HepG2 (cell line): ENCODE measurements around the gene ZG16. TPM values are rescaled to one million over a fixed set of nuclear protein-coding genes. Genes with fewer than 3 reads are reported as not detected.

Source experiments
- ELF4 ChIP-seq: sonication (generic); formaldehyde crosslinking; IDR thresholded peaks from 2 replicates; pipeline ENCODE4 v1.5.0; 2020; ENCODE audit warnings: missing genetic modification reagents, mild to moderate bottlenecking, moderate library complexity, borderline replicate concordance
- HOXA3 ChIP-seq: sonication (generic); formaldehyde crosslinking; IDR thresholded peaks from 2 replicates; pipeline ENCODE4 v1.5.0; 2020; ENCODE audit warnings: missing genetic modification reagents
- KDM6A ChIP-seq: IDR thresholded peaks from 2 replicates; pipeline ENCODE4 v1.6.1; 2016; ENCODE audit warnings: low read depth
- MBNL3 ChIP-seq: fragments of 250-450 bp; sonication (Bioruptor Pico); conservative IDR thresholded peaks from 2 replicates; pipeline ENCODE4 v1.8.0; 2022; ENCODE audit warnings: mild to moderate bottlenecking, inconsistent platforms
- NCOR1 ChIP-seq: fragments of 200-600 bp; sonication (generic); IDR thresholded peaks from 2 replicates; pipeline ENCODE4 v1.7.0; 2017; ENCODE audit warnings: antibody characterized with exemption, low read length, borderline replicate concordance
- NFIB ChIP-seq: sonication (generic); formaldehyde crosslinking; IDR thresholded peaks from 2 replicates; pipeline ENCODE4 v1.9.0; 2021; ENCODE audit warnings: missing genetic modification reagents, mild to moderate bottlenecking, borderline replicate concordance
- NR2F2 ChIP-seq: IDR thresholded peaks from 2 replicates; pipeline ENCODE4 v1.6.1; 2012; ENCODE audit warnings: low read depth, inconsistent platforms, borderline replicate concordance
- RBM22 ChIP-seq: fragments of 200-400 bp; formaldehyde crosslinking; optimal IDR thresholded peaks from 2 replicates; pipeline ENCODE3; 2017; ENCODE audit warnings: mild to moderate bottlenecking, low read length, moderate library complexity
- REPIN1 ChIP-seq: sonication (generic); formaldehyde crosslinking; IDR thresholded peaks from 2 replicates; pipeline ENCODE4 v1.8.0; 2022; ENCODE audit warnings: missing genetic modification reagents, low read depth, mild to moderate bottlenecking, borderline replicate concordance
- SP1 ChIP-seq, 2 experiments: fragments of 450-650 bp in 1 of 2; sonication (generic) in 1 of 2; formaldehyde crosslinking in 1 of 2; IDR thresholded peaks; 2 replicates each; pipeline versions ENCODE4 v1.4.0 to v1.6.1; 2016 to 2020; ENCODE audit warnings: missing genetic modification reagents in 1 of 2
- YY1 ChIP-seq: IDR thresholded peaks from 2 replicates; pipeline ENCODE4 v1.6.1; 2011; ENCODE audit warnings: low read length, low read depth, moderate library complexity, mild to moderate bottlenecking; ENCODE audit not compliant: insufficient read depth, insufficient replicate concordance
- ZMYM3 ChIP-seq: sonication (generic); formaldehyde crosslinking; IDR thresholded peaks from 2 replicates; pipeline ENCODE4 v1.5.1; 2020; ENCODE audit warnings: mild to moderate bottlenecking, missing genetic modification reagents
- ZNF235 ChIP-seq: sonication (generic); formaldehyde crosslinking; IDR thresholded peaks from 2 replicates; pipeline ENCODE4 v1.8.1; 2023; ENCODE audit warnings: mild to moderate bottlenecking, missing genetic modification reagents, borderline replicate concordance
- ZNF503 ChIP-seq: sonication (generic); formaldehyde crosslinking; IDR thresholded peaks from 2 replicates; pipeline ENCODE4 v1.4.0; 2020; ENCODE audit warnings: missing genetic modification reagents
- ZNF564 ChIP-seq: sonication (generic); formaldehyde crosslinking; IDR thresholded peaks from 2 replicates; pipeline ENCODE4 v1.8.1; 2023; ENCODE audit warnings: mild to moderate bottlenecking, missing genetic modification reagents
- ZNF674 ChIP-seq: sonication (generic); formaldehyde crosslinking; IDR thresholded peaks from 2 replicates; pipeline ENCODE4 v1.5.0; 2020; ENCODE audit warnings: low read depth, mild to moderate bottlenecking, missing genetic modification reagents
- ZNF678 ChIP-seq: sonication (generic); formaldehyde crosslinking; IDR thresholded peaks from 2 replicates; pipeline ENCODE4 v1.4.0; 2020; ENCODE audit warnings: mild to moderate bottlenecking, missing genetic modification reagents
- ZNF773 ChIP-seq: sonication (generic); formaldehyde crosslinking; IDR thresholded peaks from 2 replicates; pipeline ENCODE4 v1.4.0; 2020; ENCODE audit warnings: missing genetic modification reagents, borderline replicate concordance
- ZNF782 ChIP-seq: sonication (generic); formaldehyde crosslinking; IDR thresholded peaks from 2 replicates; pipeline ENCODE4 v1.4.0; 2020; ENCODE audit warnings: missing genetic modification reagents, mild to moderate bottlenecking, borderline replicate concordance
- polyA plus RNA-seq, 8 experiments: library from polyadenylated mRNA; depleted of rRNA in 3 of 8; stranded (reverse) in 7 of 8; unstranded in 1 of 8; fragments of >200 nt; fragmentation: Illumina TruSeq in 4 of 8; extraction: Trizol in 4 of 8; gene quantifications; 2 replicates each; pipeline versions ENCODE4 v1.2.1 to v1.2.3, GENCODE V29; 2011 to 2016; ENCODE audit warnings: low read depth in 4 of 8, missing spikeins in 1 of 8, mixed read lengths in 1 of 8; ENCODE audit not compliant: insufficient read depth in 1 of 8
- total RNA-seq, 5 experiments: library from RNA; depleted of rRNA; stranded (reverse); fragments of >200 nt; fragmentation: Illumina TruSeq; extraction: Trizol; gene quantifications; 2 replicates each; pipeline ENCODE4 v1.2.3, GENCODE V29; 2016; ENCODE audit warnings: low read depth in 1 of 5
- TF ChIP-seq, protein P1 (sequence below): sonication (generic); formaldehyde crosslinking; IDR thresholded peaks from 2 replicates; pipeline ENCODE4 v1.8.1; 2023; ENCODE audit warnings: missing genetic modification reagents, inconsistent platforms, borderline replicate concordance
- TF ChIP-seq, protein P2 (sequence below): sonication (generic); formaldehyde crosslinking; IDR thresholded peaks from 2 replicates; pipeline ENCODE4 v1.4.0; 2020; ENCODE audit warnings: mild to moderate bottlenecking, low read depth, missing genetic modification reagents

The ZG16 gene
- total and polyA plus RNA-seq, 2 of the 13 experiments (the other 11 are each of a cell fraction or from before 2014, with no cell fraction given): 0.04 to 0.07 TPM

DNA sequence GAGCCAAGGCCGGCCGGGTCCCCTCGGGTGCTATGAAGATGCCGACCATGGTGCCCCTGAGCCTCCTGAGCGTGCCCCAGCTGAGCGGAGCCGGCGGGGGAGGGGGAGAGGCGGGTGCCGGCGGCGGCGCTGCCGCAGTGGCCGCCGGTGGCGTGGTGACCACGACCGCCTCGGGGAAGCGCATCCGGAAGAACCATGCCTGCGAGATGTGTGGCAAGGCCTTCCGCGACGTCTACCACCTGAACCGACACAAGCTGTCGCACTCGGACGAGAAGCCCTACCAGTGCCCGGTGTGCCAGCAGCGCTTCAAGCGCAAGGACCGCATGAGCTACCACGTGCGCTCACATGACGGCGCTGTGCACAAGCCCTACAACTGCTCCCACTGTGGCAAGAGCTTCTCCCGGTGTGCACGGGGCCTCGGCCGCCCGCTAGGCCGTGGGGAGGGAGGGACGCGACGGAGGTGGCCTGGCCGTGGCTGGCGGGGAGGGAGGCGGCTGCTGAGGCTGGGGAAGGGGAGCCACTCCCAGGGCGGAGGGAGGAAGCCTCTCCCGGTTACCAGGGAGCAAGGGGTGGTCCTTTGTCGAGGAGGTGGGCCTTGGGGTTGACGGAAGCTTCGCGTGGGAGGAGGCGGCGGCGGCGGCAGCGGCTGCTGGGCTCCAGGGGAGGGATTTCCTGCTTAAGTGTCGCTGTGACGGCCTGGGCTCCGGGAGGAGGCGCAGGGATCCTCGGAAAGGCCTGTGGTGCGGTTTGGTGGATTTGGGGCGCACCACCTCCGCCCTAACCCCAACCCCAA is 29.6 kb downstream of the ZG16 start (continued):
- TF ChIP-seq ZNF678 (peak; percentile 99), SP1 (IDR thresholded peaks at IDR 0.05) (no peak), SP1 (CRISPR knock-in tag; IDR thresholded peaks at IDR 0.05) (peak; percentile 23; the same call in 1 of the 2 replicates), ZNF564 (peak; percentile 96), ZNF503 (CRISPR knock-in tag) (peak; percentile 81; the same call in 1 of the 2 replicates), MBNL3 (CRISPR knock-in tag) (no peak), ZNF235 (CRISPR knock-in tag) (peak; percentile 99; the same call in 1 of the 2 replicates), YY1 (peak; percentile 6), REPIN1 (CRISPR knock-in tag) (peak; percentile 98), RBM22 (peak; percentile 83), ZMYM3 (peak; percentile 86), NR2F2 (no peak), ZNF773 (CRISPR knock-in tag) (peak; percentile 97), ZNF674 (CRISPR knock-in tag) (peak; percentile 90; the same call in 1 of the 2 replicates), NFIB (CRISPR knock-in tag) (no peak; the same call in 1 of the 2 replicates), ZNF782 (peak; percentile 100), HOXA3 (CRISPR knock-in tag) (peak; percentile 87), ELF4 (CRISPR knock-in tag) (no peak), NCOR1 (peak; percentile 24; the same call in 1 of the 2 replicates), KDM6A (CRISPR knock-in tag) (no peak)
- TF ChIP-seq, protein P1, sequence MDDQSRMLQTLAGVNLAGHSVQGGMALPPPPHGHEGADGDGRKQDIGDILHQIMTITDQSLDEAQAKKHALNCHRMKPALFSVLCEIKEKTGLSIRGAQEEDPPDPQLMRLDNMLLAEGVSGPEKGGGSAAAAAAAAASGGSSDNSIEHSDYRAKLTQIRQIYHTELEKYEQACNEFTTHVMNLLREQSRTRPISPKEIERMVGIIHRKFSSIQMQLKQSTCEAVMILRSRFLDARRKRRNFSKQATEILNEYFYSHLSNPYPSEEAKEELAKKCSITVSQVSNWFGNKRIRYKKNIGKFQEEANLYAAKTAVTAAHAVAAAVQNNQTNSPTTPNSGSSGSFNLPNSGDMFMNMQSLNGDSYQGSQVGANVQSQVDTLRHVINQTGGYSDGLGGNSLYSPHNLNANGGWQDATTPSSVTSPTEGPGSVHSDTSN (CRISPR knock-in tag): peak; percentile 92; the same call in 1 of the 2 replicates
- TF ChIP-seq, protein P2, sequence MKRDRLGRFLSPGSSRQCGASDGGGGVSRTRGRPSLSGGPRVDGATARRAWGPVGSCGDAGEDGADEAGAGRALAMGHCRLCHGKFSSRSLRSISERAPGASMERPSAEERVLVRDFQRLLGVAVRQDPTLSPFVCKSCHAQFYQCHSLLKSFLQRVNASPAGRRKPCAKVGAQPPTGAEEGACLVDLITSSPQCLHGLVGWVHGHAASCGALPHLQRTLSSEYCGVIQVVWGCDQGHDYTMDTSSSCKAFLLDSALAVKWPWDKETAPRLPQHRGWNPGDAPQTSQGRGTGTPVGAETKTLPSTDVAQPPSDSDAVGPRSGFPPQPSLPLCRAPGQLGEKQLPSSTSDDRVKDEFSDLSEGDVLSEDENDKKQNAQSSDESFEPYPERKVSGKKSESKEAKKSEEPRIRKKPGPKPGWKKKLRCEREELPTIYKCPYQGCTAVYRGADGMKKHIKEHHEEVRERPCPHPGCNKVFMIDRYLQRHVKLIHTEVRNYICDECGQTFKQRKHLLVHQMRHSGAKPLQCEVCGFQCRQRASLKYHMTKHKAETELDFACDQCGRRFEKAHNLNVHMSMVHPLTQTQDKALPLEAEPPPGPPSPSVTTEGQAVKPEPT (CRISPR knock-in tag): peak; percentile 98
